GM23338 (cell line): Measurements from ENCODE around the gene FILIP1L. TPM values are rescaled to one million over a fixed set of nuclear protein-coding genes. Genes with fewer than 3 reads are reported as not detected.

Experiments used
- ATAC-seq: fragments of 200-7000 bp; cut with Tn5 transposase; 3 replicates; pipeline ENCODE4 v1.9.1; 2020
- DNase-seq: peaks from one replicate; pipeline ENCODE4 v3.0.0-alpha.2; 2015; ENCODE audit warnings: low spot score
- H2AFZ ChIP-seq: fragments of 200-600 bp; sonication (generic); 2 replicates; pipeline ENCODE4 v1.8.0; 2016; ENCODE audit warnings: antibody characterized with exemption, mild to moderate bottlenecking, moderate library complexity
- H3F3A ChIP-seq: fragments of 200-600 bp; sonication (generic); replicated peaks from 2 replicates; pipeline ENCODE4 v1.8.0; 2017; ENCODE audit warnings: antibody characterized with exemption, mixed run types, low read depth
- H3K27ac ChIP-seq: fragments of 200-600 bp; sonication (generic); 2 replicates; pipeline ENCODE4 v1.6.1; 2016; ENCODE audit warnings: low read depth
- H3K27me3 ChIP-seq: fragments of 200-600 bp; sonication (generic); 2 replicates; pipeline ENCODE4 v1.8.0; 2016; ENCODE audit warnings: mild to moderate bottlenecking, mixed run types, moderate library complexity; ENCODE audit not compliant: insufficient read depth
- H3K36me3 ChIP-seq: fragments of 200-600 bp; sonication (generic); 2 replicates; pipeline ENCODE4 v1.8.0; 2016; ENCODE audit warnings: mild to moderate bottlenecking; ENCODE audit not compliant: insufficient read depth
- H3K4me1 ChIP-seq: fragments of 200-600 bp; sonication (generic); 2 replicates; pipeline ENCODE4 v1.8.0; 2016; ENCODE audit warnings: mild to moderate bottlenecking, moderate library complexity; ENCODE audit not compliant: insufficient read depth
- H3K4me2 ChIP-seq: fragments of 200-600 bp; sonication (generic); 2 replicates; pipeline ENCODE4 v1.7.1; 2017; ENCODE audit warnings: mixed run types
- H3K4me3 ChIP-seq: fragments of 200-600 bp; sonication (generic); 2 replicates; pipeline ENCODE4 v1.6.1; 2016; ENCODE audit warnings: mixed run types
- H3K79me2 ChIP-seq: fragments of 200-600 bp; sonication (generic); replicated peaks from 2 replicates; pipeline ENCODE4 v1.8.0; 2017; ENCODE audit warnings: mild to moderate bottlenecking; ENCODE audit not compliant: insufficient read depth
- H3K9me2 ChIP-seq: fragments of 200-600 bp; sonication (generic); 2 replicates; pipeline ENCODE4 v1.8.0; 2017; ENCODE audit not compliant: insufficient read depth
- H4K20me1 ChIP-seq: fragments of 200-600 bp; sonication (generic); replicated peaks from 2 replicates; pipeline ENCODE4 v1.8.0; 2017; ENCODE audit warnings: mild to moderate bottlenecking; ENCODE audit not compliant: insufficient read depth
- H3K27ac Mint-ChIP-seq: 2 replicates; pipeline ENCODE4 v1.8.0; 2020; ENCODE audit warnings: inconsistent platforms, mild to moderate bottlenecking, moderate library complexity, mixed read lengths
- H3K27me3 Mint-ChIP-seq: 3 replicates; pipeline ENCODE4 v1.8.0; 2022; ENCODE audit warnings: low read depth, mild to moderate bottlenecking, moderate library complexity, mixed read lengths, inconsistent platforms; ENCODE audit not compliant: insufficient read depth, poor library complexity
- H3K36me3 Mint-ChIP-seq: 3 replicates; pipeline ENCODE4 v1.8.0; 2021; ENCODE audit warnings: low read depth, mild to moderate bottlenecking, inconsistent platforms, moderate library complexity, mixed read lengths
- H3K4me1 Mint-ChIP-seq: 3 replicates; pipeline ENCODE4 v1.8.0; 2020; ENCODE audit warnings: mild to moderate bottlenecking, inconsistent platforms, mixed read lengths
- H3K4me3 Mint-ChIP-seq: 3 replicates; pipeline ENCODE4 v1.8.0; 2021; ENCODE audit warnings: moderate library complexity, mild to moderate bottlenecking, inconsistent platforms, mixed read lengths
- H3K9me3 Mint-ChIP-seq: 3 replicates; pipeline ENCODE4 v1.8.0; 2020; ENCODE audit warnings: moderate library complexity, mild to moderate bottlenecking, inconsistent platforms, mixed read lengths
- CREB1 ChIP-seq: fragments of 250-450 bp; sonication (Bioruptor Pico); IDR thresholded peaks from 2 replicates; pipeline ENCODE4 v1.5.0; 2020; ENCODE audit warnings: low read depth, mild to moderate bottlenecking, moderate library complexity
- CTCF ChIP-seq, 2 experiments: fragments of 200-600 bp in 1 of 2; sonication (generic) in 1 of 2; conservative IDR thresholded peaks; 2 replicates each; pipeline versions ENCODE4 v1.5.1 to v1.6.1; 2016 to 2017; ENCODE audit warnings: antibody characterized with exemption in 2 of 2, low read depth in 2 of 2, mild to moderate bottlenecking in 2 of 2, moderate library complexity in 1 of 2
- ETS1 ChIP-seq: IDR thresholded peaks from 2 replicates; pipeline ENCODE4 v1.6.1; 2016; ENCODE audit warnings: antibody characterized with exemption
- EZH2 ChIP-seq: fragments of 200-600 bp; sonication (generic); IDR thresholded peaks from one replicate; pipeline ENCODE4 v1.8.0; 2017; ENCODE audit warnings: antibody characterized with exemption, mild to moderate bottlenecking, low read depth; ENCODE audit not compliant: unreplicated experiment
- EZH2phosphoT487 ChIP-seq: fragments of 200-600 bp; sonication (generic); IDR thresholded peaks from one replicate; pipeline ENCODE4 v1.8.1; 2018; ENCODE audit warnings: antibody characterized with exemption; ENCODE audit not compliant: unreplicated experiment
- JUNB ChIP-seq: IDR thresholded peaks from one replicate; pipeline ENCODE4 v1.6.1; 2016; ENCODE audit warnings: antibody characterized with exemption; ENCODE audit not compliant: unreplicated experiment
- NANOG ChIP-seq: IDR thresholded peaks from 2 replicates; pipeline ENCODE4 v1.6.1; 2016; ENCODE audit warnings: antibody characterized with exemption, borderline replicate concordance
- POLR2AphosphoS5 ChIP-seq: IDR thresholded peaks from 2 replicates; pipeline ENCODE4 v1.6.1; 2016; ENCODE audit warnings: antibody characterized with exemption, low read depth
- REST ChIP-seq: IDR thresholded peaks from one replicate; pipeline ENCODE4 v1.6.1; 2018; ENCODE audit warnings: antibody characterized with exemption; ENCODE audit not compliant: unreplicated experiment
- STAT1 ChIP-seq: IDR thresholded peaks from one replicate; pipeline ENCODE4 v1.6.1; 2016; ENCODE audit warnings: antibody characterized with exemption; ENCODE audit not compliant: unreplicated experiment
- ZNF114 ChIP-seq: fragments of 250-450 bp; sonication (Bioruptor Pico); IDR thresholded peaks from 2 replicates; pipeline ENCODE4 v1.5.0; 2020; ENCODE audit warnings: mild to moderate bottlenecking, moderate library complexity
- ZNF331 ChIP-seq: fragments of 250-450 bp; sonication (Bioruptor Pico); IDR thresholded peaks from 2 replicates; pipeline ENCODE4 v1.5.0; 2020; ENCODE audit warnings: low read depth, mild to moderate bottlenecking, moderate library complexity
- ZNF462 ChIP-seq: fragments of 250-450 bp; sonication (Bioruptor Pico); IDR thresholded peaks from 2 replicates; pipeline ENCODE4 v1.5.0; 2020; ENCODE audit warnings: mild to moderate bottlenecking, moderate library complexity
- polyA plus RNA-seq: library from polyadenylated mRNA; unstranded; fragments of >200 nt; fragmentation: Nextera tagmentation; extraction: Ambion mirVana; gene quantifications from 2 replicates; pipeline ENCODE4 v1.2.1, GENCODE V29; 2016
- total RNA-seq: library from RNA; depleted of rRNA; stranded (reverse); fragments of >200 nt; shearing (Covaris generic); gene quantifications from 2 replicates; pipeline ENCODE4 v1.2.3, GENCODE V29; 2014

Gene FILIP1L
- total and polyA plus RNA-seq, 2 experiments from 2014 or later: 1.6 TPM; not detected in 1

- H3K27me3 Mint-ChIP-seq: no peaks in the 10 kb centered on the region
- no peak for ATAC-seq
Observed at GRCh38 chr3:99972380-99973104, 141.8 kb downstream of the FILIP1L start.

More at GRCh38 chr3:99972380-99973104, 141.8 kb downstream of the FILIP1L start:
- Histone ChIP-seq H3K36me3 (no peaks in the 10 kb centered on the region), H3K79me2 (no peaks in the 10 kb centered on the region), H3K4me2 (no peak overlapping the region), H4K20me1 (no peaks in the 10 kb centered on the region; the same call in 1 of the 2 replicates), H3F3A (no peaks in the 10 kb centered on the region), H3K4me1 (no peaks in the 10 kb centered on the region), H3K27me3 (no peaks in the 10 kb centered on the region), H3K4me3 (no peak overlapping the region), H3K9me2 (0 out of 2 replicates have a peak, but pooled peaks cover 2% of the 10 kb centered on the region), H3K27ac (no peak overlapping the region), H2AFZ (no peak overlapping the region)
- TF ChIP-seq ZNF331 (CRISPR knock-in tag) (no peak), CTCF (conservative IDR thresholded peaks at IDR 0.05; ENCODE audit: low read depth in 2 of 2) (no peak), ETS1 (no peak), ZNF462 (CRISPR knock-in tag) (no peak), ZNF114 (CRISPR knock-in tag) (no peak), NANOG (no peak), EZH2 (no peak), STAT1 (no peak), EZH2phosphoT487 (no peak), POLR2AphosphoS5 (no peak), CREB1 (no peak), JUNB (no peak), REST (no peak)
- no peak overlapping the region for H3K4me3 Mint-ChIP-seq
- H3K36me3 Mint-ChIP-seq: peaks cover 4% of the 10 kb centered on the region; the same call in 1 of the 3 replicates
- DNase-seq: no peak
- no peak overlapping the region for H3K27ac Mint-ChIP-seq
- H3K9me3 Mint-ChIP-seq: no peaks in the 10 kb centered on the region
- no peaks in the 10 kb centered on the region for H3K4me1 Mint-ChIP-seq
